NOMO-1 treated with DMSO at 0.1 percent for 48 hours (cell line): ENCODE data around the gene THADA.
"Not testable (repeated sequence)": the region's sequence is repeated elsewhere in the genome, so short reads cannot be mapped to it uniquely, and the experiment has no call there.

Source experiments
- DNase-seq: peaks from one replicate; lab custom pipeline; 2025; ENCODE audit not compliant: unreplicated experiment; lab: John Stamatoyannopoulos, UW

THADA gene

GRCh38 chr2:43284347-43284746 is 311.5 kb downstream of the THADA start:
- DNase-seq: not testable (repeated sequence)

GRCh38 chr2:43280994-43281393 is 314.8 kb downstream of the THADA start:
- no peak for DNase-seq

- DNase-seq: no peak
Observed at GRCh38 chr2:43279317-43279840, 316.5 kb downstream of the THADA start.

GRCh38 chr2:43278564-43279220 is 317.1 kb downstream of the THADA start:
- no peak for DNase-seq

- peak; percentile 9 for DNase-seq
Observed at GRCh38 chr2:43276962-43277391, 318.9 kb downstream of the THADA start.

GRCh38 chr2:43276266-43276941 is 319.4 kb downstream of the THADA start:
- DNase-seq: no peak

GRCh38 chr2:43274721-43275120 is 321.1 kb downstream of the THADA start:
- no peak for DNase-seq

- no peak for DNase-seq
Observed at GRCh38 chr2:43274055-43274454, 321.8 kb downstream of the THADA start.

- no peak for DNase-seq
Observed at GRCh38 chr2:43273529-43273928, 322.3 kb downstream of the THADA start.

GRCh38 chr2:43270930-43271615 is 324.8 kb downstream of the THADA start:
- DNase-seq: no peak

- DNase-seq: no peak
Observed at GRCh38 chr2:43270461-43270860, 325.4 kb downstream of the THADA start.

- DNase-seq: no peak
Observed at GRCh38 chr2:43269706-43270105, 326.1 kb downstream of the THADA start.

GRCh38 chr2:43269074-43269572 is 326.7 kb downstream of the THADA start:
- DNase-seq: no peak

- no peak for DNase-seq
Observed at GRCh38 chr2:43268066-43268953, 327.5 kb downstream of the THADA start.

- no peak for DNase-seq
Observed at GRCh38 chr2:43267381-43267780, 328.5 kb downstream of the THADA start.

GRCh38 chr2:43266711-43267111 is 329.1 kb downstream of the THADA start:
- DNase-seq: peak; percentile 26

GRCh38 chr2:43265421-43265820 is 330.4 kb downstream of the THADA start:
- DNase-seq: no peak

- DNase-seq: no peak
Observed at GRCh38 chr2:43265001-43265400, 330.8 kb downstream of the THADA start.

- DNase-seq: no peak
Observed at GRCh38 chr2:43262951-43263350, 332.9 kb downstream of the THADA start.

GRCh38 chr2:43262239-43262638 is 333.6 kb downstream of the THADA start:
- no peak for DNase-seq

GRCh38 chr2:43259512-43259911 is 336.3 kb downstream of the THADA start:
- no peak for DNase-seq
